Type B pancreatic cell (in vitro differentiated cells): ENCODE measurements around the gene MCF2L. TPM values are rescaled to one million over a fixed set of nuclear protein-coding genes. Genes with fewer than 3 reads are reported as not detected.

Experiments
- DNase-seq: peaks from one replicate; pipeline ENCODE4 v3.0.0; 2021; ENCODE audit warnings: mixed read lengths; ENCODE audit not compliant: unreplicated experiment; ENCODE audit errors: extremely low spot score
- H3K27ac Mint-ChIP-seq: 2 replicates; pipeline ENCODE4 v1.8.0; 2021; ENCODE audit warnings: mild to moderate bottlenecking, mixed read lengths
- H3K27me3 Mint-ChIP-seq: 2 replicates; pipeline ENCODE4 v1.8.0; 2021; ENCODE audit warnings: mixed read lengths
- H3K36me3 Mint-ChIP-seq: 2 replicates; pipeline ENCODE4 v1.8.0; 2021; ENCODE audit warnings: mixed read lengths
- H3K4me1 Mint-ChIP-seq: one replicate; pipeline ENCODE4 v1.8.0; 2021; ENCODE audit warnings: mixed read lengths; ENCODE audit not compliant: unreplicated experiment
- H3K4me3 Mint-ChIP-seq: 2 replicates; pipeline ENCODE4 v1.8.0; 2021; ENCODE audit warnings: mild to moderate bottlenecking, mixed read lengths
- H3K9me3 Mint-ChIP-seq: 2 replicates; pipeline ENCODE4 v1.8.0; 2021; ENCODE audit warnings: mixed read lengths
- CTCF ChIP-seq: fragments of 200-600 bp; sonication (generic); conservative IDR thresholded peaks from 2 replicates; pipeline ENCODE4 v1.5.0; 2021; ENCODE audit warnings: antibody characterized with exemption, mild to moderate bottlenecking
- total RNA-seq: library from RNA; stranded (reverse); gene quantifications from 2 replicates; pipeline ENCODE4 v1.2.1, GENCODE V29; 2021; ENCODE audit warnings: low replicate concordance

MCF2L gene
- total RNA-seq, 1 donor from 2014 or later = 46.9 TPM

- H3K4me3 Mint-ChIP-seq = no peak overlapping the region
- no peak for TF ChIP-seq CTCF
- peaks cover 10% of the 10 kb centered on the region for H3K27me3 Mint-ChIP-seq
- H3K36me3 Mint-ChIP-seq = no peaks in the 10 kb centered on the region
- H3K27ac Mint-ChIP-seq = no peak overlapping the region
- no peak for DNase-seq
- no peaks in the 10 kb centered on the region for H3K9me3 Mint-ChIP-seq
- H3K4me1 Mint-ChIP-seq = no peaks in the 10 kb centered on the region
These were observed 144.8 kb downstream of the MCF2L start for GRCh38 chr13:113113846-113114271.

GRCh38 chr13:113114511-113115362 lies 145.7 kb downstream of the MCF2L start:
- Mint-ChIP-seq H3K27ac (no peak overlapping the region), H3K36me3 (no peaks in the 10 kb centered on the region), H3K4me3 (no peak overlapping the region), H3K27me3 (peaks cover 12% of the 10 kb centered on the region), H3K9me3 (no peaks in the 10 kb centered on the region), H3K4me1 (no peaks in the 10 kb centered on the region)
- TF ChIP-seq CTCF = no peak
- DNase-seq = peak; percentile 59

- DNase-seq = peak; percentile 63
- H3K27me3 Mint-ChIP-seq = peaks cover 19% of the 10 kb centered on the region
- H3K4me3 Mint-ChIP-seq = no peak overlapping the region
- H3K4me1 Mint-ChIP-seq = no peaks in the 10 kb centered on the region
- TF ChIP-seq CTCF = no peak
- no peak overlapping the region for H3K27ac Mint-ChIP-seq
- H3K36me3 Mint-ChIP-seq = no peaks in the 10 kb centered on the region
- no peaks in the 10 kb centered on the region for H3K9me3 Mint-ChIP-seq
These were observed 146.6 kb downstream of the MCF2L start for GRCh38 chr13:113115363-113116205.

GRCh38 chr13:113116206-113116800 lies 147.3 kb downstream of the MCF2L start:
- Mint-ChIP-seq H3K27ac (no peak overlapping the region), H3K36me3 (no peaks in the 10 kb centered on the region), H3K27me3 (peaks cover 19% of the 10 kb centered on the region), H3K4me1 (no peaks in the 10 kb centered on the region), H3K4me3 (no peak overlapping the region), H3K9me3 (no peaks in the 10 kb centered on the region)
- TF ChIP-seq CTCF = no peak
- DNase-seq = peak; percentile 47

GRCh38 chr13:113116871-113117271 lies 147.9 kb downstream of the MCF2L start:
- no peaks in the 10 kb centered on the region for H3K36me3 Mint-ChIP-seq
- TF ChIP-seq CTCF = no peak
- DNase-seq = peak; percentile 50
- no peaks in the 10 kb centered on the region for H3K9me3 Mint-ChIP-seq
- no peak overlapping the region for H3K27ac Mint-ChIP-seq
- peaks cover 19% of the 10 kb centered on the region for H3K27me3 Mint-ChIP-seq
- no peak overlapping the region for H3K4me3 Mint-ChIP-seq
- H3K4me1 Mint-ChIP-seq = no peaks in the 10 kb centered on the region
